IMR-90 (cell line): ENCODE measurements around the gene FBXL16.

Experiments used
- BHLHE40 ChIP-seq: fragments of 150-350 bp; IDR thresholded peaks from 2 replicates; pipeline ENCODE4 v1.6.1; 2016; ENCODE audit warnings: mild to moderate bottlenecking, low read depth, low read length
- FOS ChIP-seq: fragments of 150-350 bp; IDR thresholded peaks from 2 replicates; pipeline ENCODE4 v1.6.1; 2016; ENCODE audit warnings: low read depth, low read length
- NFE2L2 ChIP-seq: fragments of 150-350 bp; IDR thresholded peaks from 2 replicates; pipeline ENCODE4 v1.6.1; 2016; ENCODE audit warnings: low read depth, mild to moderate bottlenecking, low read length
- POLR2A ChIP-seq: IDR thresholded peaks from 2 replicates; pipeline ENCODE4 v1.6.1; 2012; ENCODE audit warnings: mild to moderate bottlenecking, low read depth, low read length
- RAD21 ChIP-seq: IDR thresholded peaks from 2 replicates; pipeline ENCODE4 v1.6.1; 2012; ENCODE audit warnings: low read length, improper control_type of control experiment
- RFX5 ChIP-seq: IDR thresholded peaks from 2 replicates; pipeline ENCODE4 v1.8.0; 2012; ENCODE audit warnings: low read depth, mild to moderate bottlenecking, low read length, moderate library complexity
- SMC3 ChIP-seq: fragments of 150-350 bp; IDR thresholded peaks from 2 replicates; pipeline ENCODE4 v1.6.1; 2016; ENCODE audit warnings: low read depth, mild to moderate bottlenecking, antibody characterized with exemption, low read length, moderate library complexity
- TF ChIP-seq, protein P1 (sequence below): conservative IDR thresholded peaks from 2 replicates; pipeline ENCODE4 v1.5.1; 2012; ENCODE audit warnings: mild to moderate bottlenecking, low read depth, low read length, improper control_type of control experiment

- TF ChIP-seq, protein P1, sequence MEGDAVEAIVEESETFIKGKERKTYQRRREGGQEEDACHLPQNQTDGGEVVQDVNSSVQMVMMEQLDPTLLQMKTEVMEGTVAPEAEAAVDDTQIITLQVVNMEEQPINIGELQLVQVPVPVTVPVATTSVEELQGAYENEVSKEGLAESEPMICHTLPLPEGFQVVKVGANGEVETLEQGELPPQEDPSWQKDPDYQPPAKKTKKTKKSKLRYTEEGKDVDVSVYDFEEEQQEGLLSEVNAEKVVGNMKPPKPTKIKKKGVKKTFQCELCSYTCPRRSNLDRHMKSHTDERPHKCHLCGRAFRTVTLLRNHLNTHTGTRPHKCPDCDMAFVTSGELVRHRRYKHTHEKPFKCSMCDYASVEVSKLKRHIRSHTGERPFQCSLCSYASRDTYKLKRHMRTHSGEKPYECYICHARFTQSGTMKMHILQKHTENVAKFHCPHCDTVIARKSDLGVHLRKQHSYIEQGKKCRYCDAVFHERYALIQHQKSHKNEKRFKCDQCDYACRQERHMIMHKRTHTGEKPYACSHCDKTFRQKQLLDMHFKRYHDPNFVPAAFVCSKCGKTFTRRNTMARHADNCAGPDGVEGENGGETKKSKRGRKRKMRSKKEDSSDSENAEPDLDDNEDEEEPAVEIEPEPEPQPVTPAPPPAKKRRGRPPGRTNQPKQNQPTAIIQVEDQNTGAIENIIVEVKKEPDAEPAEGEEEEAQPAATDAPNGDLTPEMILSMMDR: no peak
- TF ChIP-seq RAD21 (no peak), POLR2A (no peak), BHLHE40 (no peak), RFX5 (no peak), SMC3 (no peak), FOS (no peak), NFE2L2 (no peak)
Measured at GRCh38 chr16:695355-696089, 10.1 kb downstream of the FBXL16 start.
